OCI-LY1 (cell line): ENCODE results near the gene FAHD2B.
"Not testable (repeated sequence)": the region's sequence is repeated elsewhere in the genome, so short reads cannot be mapped to it uniquely, and the experiment has no call there.

Experiments used
- CTCF ChIP-seq: fragments of 200-600 bp; sonication (generic), shearing (Covaris generic); IDR thresholded peaks from 2 replicates; pipeline ENCODE4 v1.5.1; 2017; ENCODE audit warnings: mild to moderate bottlenecking, antibody characterized with exemption, low read length, moderate library complexity, mixed read lengths
- EZH2 ChIP-seq: fragments of 200-600 bp; sonication (generic), shearing (Covaris generic); IDR thresholded peaks from 2 replicates; pipeline ENCODE4 v1.8.0; 2017; ENCODE audit warnings: borderline replicate concordance, mixed run types, mild to moderate bottlenecking, antibody characterized with exemption, low read length, moderate library complexity, mixed read lengths

GRCh38 chr2:97112320-97113049 lies 17.8 kb upstream of the FAHD2B start:
- peak; percentile 78 for TF ChIP-seq CTCF
- TF ChIP-seq EZH2: not testable (repeated sequence)
